ENCODE measurements around the gene NAT10.

- TF ChIP-seq, protein P1, sequence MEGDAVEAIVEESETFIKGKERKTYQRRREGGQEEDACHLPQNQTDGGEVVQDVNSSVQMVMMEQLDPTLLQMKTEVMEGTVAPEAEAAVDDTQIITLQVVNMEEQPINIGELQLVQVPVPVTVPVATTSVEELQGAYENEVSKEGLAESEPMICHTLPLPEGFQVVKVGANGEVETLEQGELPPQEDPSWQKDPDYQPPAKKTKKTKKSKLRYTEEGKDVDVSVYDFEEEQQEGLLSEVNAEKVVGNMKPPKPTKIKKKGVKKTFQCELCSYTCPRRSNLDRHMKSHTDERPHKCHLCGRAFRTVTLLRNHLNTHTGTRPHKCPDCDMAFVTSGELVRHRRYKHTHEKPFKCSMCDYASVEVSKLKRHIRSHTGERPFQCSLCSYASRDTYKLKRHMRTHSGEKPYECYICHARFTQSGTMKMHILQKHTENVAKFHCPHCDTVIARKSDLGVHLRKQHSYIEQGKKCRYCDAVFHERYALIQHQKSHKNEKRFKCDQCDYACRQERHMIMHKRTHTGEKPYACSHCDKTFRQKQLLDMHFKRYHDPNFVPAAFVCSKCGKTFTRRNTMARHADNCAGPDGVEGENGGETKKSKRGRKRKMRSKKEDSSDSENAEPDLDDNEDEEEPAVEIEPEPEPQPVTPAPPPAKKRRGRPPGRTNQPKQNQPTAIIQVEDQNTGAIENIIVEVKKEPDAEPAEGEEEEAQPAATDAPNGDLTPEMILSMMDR (IDR thresholded peaks at IDR 0.05) = no peak
- no peak for TF ChIP-seq RFX5 (IDR thresholded peaks at IDR 0.05; ENCODE audit: low read length)
- TF ChIP-seq GABPA (IDR thresholded peaks at IDR 0.05; ENCODE audit: low read depth) = no peak
- TF ChIP-seq TCF12 (IDR thresholded peaks at IDR 0.05) = no peak
- TF ChIP-seq, protein P2, sequence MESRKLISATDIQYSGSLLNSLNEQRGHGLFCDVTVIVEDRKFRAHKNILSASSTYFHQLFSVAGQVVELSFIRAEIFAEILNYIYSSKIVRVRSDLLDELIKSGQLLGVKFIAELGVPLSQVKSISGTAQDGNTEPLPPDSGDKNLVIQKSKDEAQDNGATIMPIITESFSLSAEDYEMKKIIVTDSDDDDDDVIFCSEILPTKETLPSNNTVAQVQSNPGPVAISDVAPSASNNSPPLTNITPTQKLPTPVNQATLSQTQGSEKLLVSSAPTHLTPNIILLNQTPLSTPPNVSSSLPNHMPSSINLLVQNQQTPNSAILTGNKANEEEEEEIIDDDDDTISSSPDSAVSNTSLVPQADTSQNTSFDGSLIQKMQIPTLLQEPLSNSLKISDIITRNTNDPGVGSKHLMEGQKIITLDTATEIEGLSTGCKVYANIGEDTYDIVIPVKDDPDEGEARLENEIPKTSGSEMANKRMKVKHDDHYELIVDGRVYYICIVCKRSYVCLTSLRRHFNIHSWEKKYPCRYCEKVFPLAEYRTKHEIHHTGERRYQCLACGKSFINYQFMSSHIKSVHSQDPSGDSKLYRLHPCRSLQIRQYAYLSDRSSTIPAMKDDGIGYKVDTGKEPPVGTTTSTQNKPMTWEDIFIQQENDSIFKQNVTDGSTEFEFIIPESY (IDR thresholded peaks at IDR 0.05; ENCODE audit: borderline replicate concordance, low read depth) = no peak
- no peak for TF ChIP-seq PBX3 (IDR thresholded peaks at IDR 0.05)
- no peak for TF ChIP-seq EZH2phosphoT487 (IDR thresholded peaks at IDR 0.05; ENCODE audit: borderline replicate concordance, low read depth)
Observed at GRCh38 chr11:34146866-34147265, 41.4 kb downstream of the NAT10 start.

Data from SK-N-SH (cell line).